GM12878 (cell line): ENCODE data around the gene SCN8A. TPM values are rescaled to one million over a fixed set of nuclear protein-coding genes. Genes with fewer than 3 reads are reported as not detected.

ENCODE experiments used
- ATAC-seq: fragments of 200-7000 bp; cut with Tn5 transposase; 3 replicates; pipeline ENCODE4 v1.9.1; 2020; ENCODE audit warnings: mild to moderate bottlenecking, moderate library complexity
- BruUV-seq: library from RNA; stranded (reverse); fragments of 400-500 nt; replicated peaks from 2 replicates; lab custom pipeline; 2021; lab: Mats Ljungman, UMichigan
- CTCF ChIA-PET: fragments of 300-600 bp; sonication (Branson Sonifier 250); formaldehyde crosslinking; extraction: SDS; loops from one replicate; lab custom pipeline; 2021; ENCODE audit warnings: inconsistent platforms; lab: Yijun Ruan, JAX
- POLR2A ChIA-PET: fragments of 350-600 bp; formaldehyde crosslinking; extraction: SDS; loops from one replicate; lab custom pipeline; 2021; ENCODE audit warnings: inconsistent platforms; lab: Charles Lee
- RAD21 ChIA-PET: fragments of 300-600 bp; sonication (Branson Sonifier 250); formaldehyde crosslinking; loops from one replicate; lab custom pipeline; 2023; ENCODE audit warnings: antibody characterized with exemption; ENCODE audit not compliant: unreplicated experiment; lab: Charles Lee
- SMC1A ChIA-PET: fragments of 300-600 bp; sonication (Branson Sonifier 250); formaldehyde crosslinking; loops from one replicate; lab custom pipeline; 2023; ENCODE audit not compliant: unreplicated experiment, uncharacterized antibody; lab: Charles Lee
- DNase-seq: peaks from one replicate; pipeline ENCODE4 v3.0.0-alpha.2; 2011; ENCODE audit warnings: low read depth, low spot score
- FAIRE-seq: peaks from 3 replicates; lab custom pipeline; 2011; peaks lifted over from hg19 to GRCh38; lab: Jason Lieb, UNC
- H2AFZ ChIP-seq: 2 replicates; pipeline ENCODE4 v1.6.0; 2011; ENCODE audit warnings: low read depth, low read length, control low read depth; ENCODE audit not compliant: control insufficient read depth
- H3K27ac ChIP-seq: 2 replicates; pipeline ENCODE4 v1.5.1; 2011; ENCODE audit warnings: control low read depth; ENCODE audit not compliant: control insufficient read depth, insufficient read depth
- H3K27me3 ChIP-seq, 2 experiments: replicated peaks in 1 of 2; 2 replicates each; pipeline versions ENCODE4 v1.6.0 to v1.6.1; 2011; ENCODE audit warnings: low read length in 1 of 2; ENCODE audit not compliant: control insufficient read depth in 2 of 2, insufficient read depth in 2 of 2
- H3K36me3 ChIP-seq, 2 experiments: 2 replicates each; pipeline ENCODE4 v1.5.1; 2011; ENCODE audit warnings: low read length in 1 of 2; ENCODE audit not compliant: control insufficient read depth in 2 of 2, insufficient read depth in 2 of 2
- H3K4me1 ChIP-seq: 2 replicates; pipeline ENCODE4 v1.6.1; 2011; ENCODE audit warnings: mild to moderate bottlenecking, low read length, moderate library complexity, mixed read lengths; ENCODE audit not compliant: control insufficient read depth, insufficient read depth
- H3K4me2 ChIP-seq: 2 replicates; pipeline ENCODE4 v1.6.0; 2011; ENCODE audit warnings: control low read depth; ENCODE audit not compliant: control insufficient read depth, insufficient read depth
- H3K4me3 ChIP-seq: fragments of 200-600 bp; sonication (generic); 2 replicates; pipeline ENCODE4 v1.5.1; 2016
- H3K79me2 ChIP-seq: 2 replicates; pipeline ENCODE4 v1.6.0; 2011; ENCODE audit warnings: low read length; ENCODE audit not compliant: control insufficient read depth, insufficient read depth
- H3K9ac ChIP-seq: 2 replicates; pipeline ENCODE4 v1.8.0; 2011; ENCODE audit warnings: low read length, control low read depth, mixed read lengths; ENCODE audit not compliant: control insufficient read depth, insufficient read depth
- H3K9me3 ChIP-seq: replicated peaks from 3 replicates; pipeline ENCODE4 v1.5.1; 2011; ENCODE audit warnings: mild to moderate bottlenecking, low read length; ENCODE audit not compliant: control insufficient read depth, insufficient read depth
- H4K20me1 ChIP-seq: 2 replicates; pipeline ENCODE4 v1.6.0; 2011; ENCODE audit not compliant: control insufficient read depth, insufficient read depth
- CBX5 ChIP-seq: sonication (generic); IDR thresholded peaks from 2 replicates; pipeline ENCODE4 v1.6.1; 2016; ENCODE audit warnings: low read depth, moderate library complexity, mild to moderate bottlenecking, inconsistent platforms
- IRF4 ChIP-seq: IDR thresholded peaks from 2 replicates; pipeline ENCODE4 v1.6.1; 2011; ENCODE audit warnings: low read depth, low read length
- KAT2A ChIP-seq: conservative IDR thresholded peaks from 2 replicates; pipeline ENCODE4 v1.6.1; 2011; ENCODE audit warnings: low read depth, low read length; ENCODE audit not compliant: control insufficient read depth
- RFX5 ChIP-seq: IDR thresholded peaks from 2 replicates; pipeline ENCODE4 v1.6.1; 2011; ENCODE audit warnings: low read depth, low read length, improper control_type of control experiment
- SREBF1 ChIP-seq: IDR thresholded peaks from 2 replicates; pipeline ENCODE4 v1.6.1; 2012; ENCODE audit warnings: mild to moderate bottlenecking, low read length
- SUPT20H ChIP-seq: IDR thresholded peaks from 2 replicates; pipeline ENCODE4 v1.6.1; 2011; ENCODE audit warnings: low read depth, mild to moderate bottlenecking, low read length, moderate library complexity, borderline replicate concordance; ENCODE audit not compliant: control insufficient read depth
- TCF7 ChIP-seq: IDR thresholded peaks from 2 replicates; pipeline ENCODE4 v1.6.1; 2014; ENCODE audit warnings: antibody characterized with exemption, borderline replicate concordance
- WGBS: methylation state at CpG from one replicate; pipeline ENCODE4 v1.1.6; 2016; ENCODE audit warnings: low lambda C conversion rate; ENCODE audit not compliant: insufficient replicate concordance, insufficient coverage; ENCODE audit errors: missing lambda C conversion rate; 5-methylcytosine and 5-hydroxymethylcytosine counted together
- in situ Hi-C: fragments of 300-500 bp; cut with MboI; formaldehyde crosslinking; loops from 9 replicates; pipeline ENCODE4 v1.14.3; 2018; ENCODE audit warnings: mixed read lengths
- intact Hi-C: fragments of 100-400 bp; cut with micrococcal nuclease; formaldehyde crosslinking; loops from one replicate; pipeline ENCODE4 v1.14.2; 2022; ENCODE audit not compliant: unreplicated experiment
- polyA plus RNA-seq, 11 experiments: library from polyadenylated mRNA; depleted of rRNA in 4 of 11; unstranded in 6 of 11; stranded (reverse) in 5 of 11; fragments of >200 nt; fragmentation: Nextera tagmentation in 4 of 11; fragmentation: Illumina TruSeq in 1 of 11; extraction: Ambion mirVana in 4 of 11; extraction: Trizol in 1 of 11; gene quantifications; 1 replicate in 1 of 11; 2 replicates in 10 of 11; pipeline versions ENCODE4 v1.2.1 to v1.2.3, GENCODE V29; 2011 to 2016; ENCODE audit warnings: inconsistent platforms in 2 of 11, missing spikeins in 2 of 11, low read depth in 1 of 11
- total RNA-seq, 4 experiments: library from RNA; depleted of rRNA in 3 of 4; stranded (reverse); fragments of >200 nt in 3 of 4; fragmentation: Illumina TruSeq in 1 of 4; extraction: Trizol in 1 of 4; gene quantifications; 2 replicates each; pipeline versions ENCODE4 v1.2.1 to v1.2.3, GENCODE V29; 2013 to 2021
- TF ChIP-seq, protein P1 (sequence below): fragments of 450-650 bp; IDR thresholded peaks from 2 replicates; pipeline ENCODE4 v1.6.1; 2017; ENCODE audit warnings: mild to moderate bottlenecking, moderate library complexity

Gene SCN8A
- total and polyA plus RNA-seq, 10 of the 15 experiments (the other 5 are each of a cell fraction or from before 2014, with no cell fraction given): 0.02 to 0.23 (median 0.06) TPM; not detected in 2

DNA sequence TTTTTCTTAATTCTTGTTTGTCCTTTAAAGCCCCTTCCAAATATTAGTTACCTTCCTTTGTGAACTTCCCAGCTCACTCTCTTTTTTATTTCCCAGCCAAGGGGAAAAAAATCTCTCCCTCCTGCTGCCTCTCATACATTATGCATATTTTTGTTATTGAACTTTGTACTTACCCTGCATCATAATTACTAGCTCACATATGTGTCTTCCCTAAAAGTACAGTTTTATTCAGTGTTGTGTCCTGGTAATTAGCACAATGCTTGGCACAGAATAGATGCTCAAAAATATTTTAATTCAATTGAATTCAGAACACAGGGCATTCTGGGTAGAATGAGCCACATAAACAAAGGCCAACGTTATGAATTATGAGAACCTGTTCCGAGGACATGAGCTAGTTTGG, 91.9 kb downstream of the SCN8A start:
- SMC1A ChIA-PET: interaction anchor here (0.6 to 1.3 kb wide), 3 partner anchors 13 to 938 kb away, joined by 3 read pairs; no protein-coding TSS in a partner anchor
- Histone ChIP-seq H3K27me3 (no peaks in the 10 kb centered on the region; a peak in 1 of 4 replicates), H2AFZ (no peak overlapping the region), H3K9me3 (no peaks in the 10 kb centered on the region), H3K79me2 (no peaks in the 10 kb centered on the region), H3K36me3 (no peaks in the 10 kb centered on the region), H3K4me1 (no peaks in the 10 kb centered on the region), H3K27ac (no peak overlapping the region), H3K9ac (no peak overlapping the region), H4K20me1 (no peaks in the 10 kb centered on the region), H3K4me3 (no peak overlapping the region), H3K4me2 (no peak overlapping the region)
- WGBS: 27% methylated on average over 2 of the region's 2 CpGs
- RAD21 ChIA-PET: no interaction called here
- no peak for ATAC-seq
- in situ Hi-C loops (no loop called here), intact Hi-C loops (no loop called here)
- POLR2A ChIA-PET: interaction anchor here (0.6 kb wide), 1 partner anchor 44 kb away, joined by 6 read pairs; no protein-coding TSS in a partner anchor
- no TSS peak for BruUV-seq
- CTCF ChIA-PET: no interaction called here
- TF ChIP-seq SREBF1: no peak
- TF ChIP-seq TCF7: no peak
- TF ChIP-seq KAT2A: no peak
- TF ChIP-seq, protein P1, sequence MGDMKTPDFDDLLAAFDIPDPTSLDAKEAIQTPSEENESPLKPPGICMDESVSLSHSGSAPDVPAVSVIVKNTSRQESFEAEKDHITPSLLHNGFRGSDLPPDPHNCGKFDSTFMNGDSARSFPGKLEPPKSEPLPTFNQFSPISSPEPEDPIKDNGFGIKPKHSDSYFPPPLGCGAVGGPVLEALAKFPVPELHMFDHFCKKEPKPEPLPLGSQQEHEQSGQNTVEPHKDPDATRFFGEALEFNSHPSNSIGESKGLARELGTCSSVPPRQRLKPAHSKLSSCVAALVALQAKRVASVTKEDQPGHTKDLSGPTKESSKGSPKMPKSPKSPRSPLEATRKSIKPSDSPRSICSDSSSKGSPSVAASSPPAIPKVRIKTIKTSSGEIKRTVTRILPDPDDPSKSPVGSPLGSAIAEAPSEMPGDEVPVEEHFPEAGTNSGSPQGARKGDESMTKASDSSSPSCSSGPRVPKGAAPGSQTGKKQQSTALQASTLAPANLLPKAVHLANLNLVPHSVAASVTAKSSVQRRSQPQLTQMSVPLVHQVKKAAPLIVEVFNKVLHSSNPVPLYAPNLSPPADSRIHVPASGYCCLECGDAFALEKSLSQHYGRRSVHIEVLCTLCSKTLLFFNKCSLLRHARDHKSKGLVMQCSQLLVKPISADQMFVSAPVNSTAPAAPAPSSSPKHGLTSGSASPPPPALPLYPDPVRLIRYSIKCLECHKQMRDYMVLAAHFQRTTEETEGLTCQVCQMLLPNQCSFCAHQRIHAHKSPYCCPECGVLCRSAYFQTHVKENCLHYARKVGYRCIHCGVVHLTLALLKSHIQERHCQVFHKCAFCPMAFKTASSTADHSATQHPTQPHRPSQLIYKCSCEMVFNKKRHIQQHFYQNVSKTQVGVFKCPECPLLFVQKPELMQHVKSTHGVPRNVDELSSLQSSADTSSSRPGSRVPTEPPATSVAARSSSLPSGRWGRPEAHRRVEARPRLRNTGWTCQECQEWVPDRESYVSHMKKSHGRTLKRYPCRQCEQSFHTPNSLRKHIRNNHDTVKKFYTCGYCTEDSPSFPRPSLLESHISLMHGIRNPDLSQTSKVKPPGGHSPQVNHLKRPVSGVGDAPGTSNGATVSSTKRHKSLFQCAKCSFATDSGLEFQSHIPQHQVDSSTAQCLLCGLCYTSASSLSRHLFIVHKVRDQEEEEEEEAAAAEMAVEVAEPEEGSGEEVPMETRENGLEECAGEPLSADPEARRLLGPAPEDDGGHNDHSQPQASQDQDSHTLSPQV: no peak
- TF ChIP-seq SUPT20H: no peak
- no peak for TF ChIP-seq RFX5
- no peak for TF ChIP-seq CBX5
- no peak for TF ChIP-seq IRF4
- no peak for FAIRE-seq
- DNase-seq: no peak
